OCI-LY7 (cell line): Measurements from ENCODE around the gene HLA-DOA.

Experiments used
- EZH2phosphoT487 ChIP-seq: fragments of 200-600 bp; sonication (generic); IDR thresholded peaks from 2 replicates; pipeline ENCODE4 v1.6.1; 2018; ENCODE audit warnings: low read depth, borderline replicate concordance, mild to moderate bottlenecking, mixed run types, antibody characterized with exemption, low read length, moderate library complexity, mixed read lengths
- TF ChIP-seq, protein P1 (sequence below): fragments of 200-600 bp; sonication (generic); conservative IDR thresholded peaks from 2 replicates; pipeline ENCODE4 v1.5.1; 2014; ENCODE audit warnings: mild to moderate bottlenecking, antibody characterized with exemption, low read length, moderate library complexity, mixed read lengths

DNA sequence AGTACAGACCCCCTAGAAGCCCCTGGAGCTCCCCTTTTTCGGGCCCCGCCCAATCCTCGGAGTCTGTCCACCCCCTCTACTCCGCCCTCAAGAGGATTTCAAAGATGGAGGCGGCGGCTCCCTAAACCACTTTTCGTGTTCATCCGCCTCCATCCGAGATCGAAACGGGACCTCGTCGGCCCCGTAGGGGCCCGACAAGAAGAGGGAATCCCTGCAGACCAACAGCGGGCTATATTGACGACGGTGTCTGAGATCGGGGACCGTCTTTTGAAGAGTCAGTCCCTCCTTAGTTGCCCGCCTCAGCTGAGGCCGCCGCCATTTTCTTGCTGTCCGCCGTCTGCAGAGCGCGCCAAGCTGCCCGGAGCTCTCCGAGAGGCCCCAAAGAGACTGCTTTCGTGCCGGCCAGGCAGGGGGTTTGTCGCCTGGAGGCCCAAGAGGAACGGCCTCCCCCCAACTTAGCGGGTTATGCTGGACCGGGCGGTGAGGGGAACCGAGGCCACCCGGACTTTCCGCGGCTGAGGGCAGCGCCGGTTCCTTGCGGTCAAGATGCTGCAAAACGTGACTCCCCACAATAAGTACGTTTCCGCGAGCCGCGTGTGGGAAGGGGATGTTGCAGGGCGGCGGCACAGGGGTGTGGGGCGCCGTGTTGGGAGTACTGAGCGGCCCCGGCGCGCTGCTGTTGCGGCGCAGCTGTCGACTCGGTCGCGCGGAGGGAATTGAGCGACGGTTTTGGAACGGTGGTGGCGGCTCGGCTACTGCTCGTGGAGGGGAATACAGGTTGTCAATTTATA, 36.8 kb downstream of the HLA-DOA start:
- TF ChIP-seq, protein P1, sequence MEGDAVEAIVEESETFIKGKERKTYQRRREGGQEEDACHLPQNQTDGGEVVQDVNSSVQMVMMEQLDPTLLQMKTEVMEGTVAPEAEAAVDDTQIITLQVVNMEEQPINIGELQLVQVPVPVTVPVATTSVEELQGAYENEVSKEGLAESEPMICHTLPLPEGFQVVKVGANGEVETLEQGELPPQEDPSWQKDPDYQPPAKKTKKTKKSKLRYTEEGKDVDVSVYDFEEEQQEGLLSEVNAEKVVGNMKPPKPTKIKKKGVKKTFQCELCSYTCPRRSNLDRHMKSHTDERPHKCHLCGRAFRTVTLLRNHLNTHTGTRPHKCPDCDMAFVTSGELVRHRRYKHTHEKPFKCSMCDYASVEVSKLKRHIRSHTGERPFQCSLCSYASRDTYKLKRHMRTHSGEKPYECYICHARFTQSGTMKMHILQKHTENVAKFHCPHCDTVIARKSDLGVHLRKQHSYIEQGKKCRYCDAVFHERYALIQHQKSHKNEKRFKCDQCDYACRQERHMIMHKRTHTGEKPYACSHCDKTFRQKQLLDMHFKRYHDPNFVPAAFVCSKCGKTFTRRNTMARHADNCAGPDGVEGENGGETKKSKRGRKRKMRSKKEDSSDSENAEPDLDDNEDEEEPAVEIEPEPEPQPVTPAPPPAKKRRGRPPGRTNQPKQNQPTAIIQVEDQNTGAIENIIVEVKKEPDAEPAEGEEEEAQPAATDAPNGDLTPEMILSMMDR = no peak
- no peak for TF ChIP-seq EZH2phosphoT487
